ENCODE results near the gene HELT. TPM values are rescaled to one million over a fixed set of nuclear protein-coding genes. Genes with fewer than 3 reads are reported as not detected.

Gene HELT
- total and polyA plus RNA-seq, 10 of the 15 experiments (the other 5 are each of a cell fraction or from before 2014, with no cell fraction given): not detected

DNA sequence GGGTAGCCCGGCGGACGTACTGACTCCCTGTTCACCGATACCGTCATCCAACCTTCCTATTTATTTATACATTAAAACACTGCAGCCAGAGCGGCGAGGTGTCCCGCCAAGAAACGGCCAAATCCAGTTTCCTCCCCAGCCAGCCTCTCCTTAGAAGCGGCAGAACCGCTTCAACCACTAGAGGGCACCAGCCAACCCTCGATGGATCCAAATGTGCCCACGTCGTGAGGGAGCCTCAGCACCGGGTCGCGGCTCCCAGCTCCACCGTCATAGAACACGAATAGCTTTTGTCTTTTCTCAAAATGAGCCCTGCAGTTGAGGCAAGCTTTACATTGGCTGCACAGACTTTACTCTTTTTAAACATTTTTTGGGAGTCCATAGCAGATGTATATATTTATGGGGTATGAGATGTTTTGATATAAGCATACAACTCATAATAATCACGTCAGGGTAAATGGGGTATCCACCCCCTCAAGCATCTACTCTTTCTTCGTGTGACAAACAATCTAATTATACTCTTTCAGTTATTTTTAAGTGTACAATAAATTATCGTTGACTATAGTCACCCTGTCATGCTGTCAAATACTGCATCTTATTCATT, 13.0 kb upstream of the HELT start:
- Histone ChIP-seq H3K4me2 (ENCODE audit: control insufficient read depth, insufficient read depth) (peak overlapping the region; percentile 26; the same call in 1 of the 2 replicates), H3K9ac (ENCODE audit: control insufficient read depth, insufficient read depth, low read length) (no peak overlapping the region), H2AFZ (ENCODE audit: control insufficient read depth, low read depth, low read length) (peak overlapping the region; percentile 34), H3K36me3 (ENCODE audit: control insufficient read depth in 2 of 2, insufficient read depth in 2 of 2, low read length in 1 of 2) (no peaks in the 10 kb centered on the region; a peak in 1 of 4 replicates), H3K79me2 (ENCODE audit: control insufficient read depth, insufficient read depth, low read length) (no peaks in the 10 kb centered on the region), H3K27ac (ENCODE audit: control insufficient read depth, insufficient read depth) (no peak overlapping the region), H3K9me3 (replicated peaks; ENCODE audit: control insufficient read depth, insufficient read depth, low read length) (no peaks in the 10 kb centered on the region), H4K20me1 (ENCODE audit: control insufficient read depth, insufficient read depth) (no peaks in the 10 kb centered on the region), H3K4me3 (no peak overlapping the region), H3K27me3 (replicated peaks in 1 of 2; ENCODE audit: control insufficient read depth in 2 of 2, insufficient read depth in 2 of 2, low read length in 1 of 2) (peaks cover 3 to 5% of the 10 kb centered on the region in 2 experiments; a peak in 2 of 4 replicates), H3K4me1 (ENCODE audit: control insufficient read depth, insufficient read depth, low read length) (no peaks in the 10 kb centered on the region)
- ChIA-PET POLR2A (no interaction called here), CTCF (interaction anchor here (0.6 to 4.4 kb wide), 17 partner anchors 11 to 408 kb away, joined by 3 to 31 read pairs (median 4); partner anchors contain the start of gene SLC25A4), RAD21 (ENCODE audit: unreplicated experiment) (interaction anchor here (0.6 to 1.6 kb wide), 9 partner anchors 34 to 591 kb away, joined by 3 to 18 read pairs (median 5); no protein-coding TSS in a partner anchor), SMC1A (ENCODE audit: uncharacterized antibody, unreplicated experiment) (interaction anchor here (0.9 to 1.6 kb wide), 8 partner anchors 8 to 271 kb away, joined by 3 to 10 read pairs (median 3); partner anchors contain the start of gene CENPU)
- TF ChIP-seq, protein P1, sequence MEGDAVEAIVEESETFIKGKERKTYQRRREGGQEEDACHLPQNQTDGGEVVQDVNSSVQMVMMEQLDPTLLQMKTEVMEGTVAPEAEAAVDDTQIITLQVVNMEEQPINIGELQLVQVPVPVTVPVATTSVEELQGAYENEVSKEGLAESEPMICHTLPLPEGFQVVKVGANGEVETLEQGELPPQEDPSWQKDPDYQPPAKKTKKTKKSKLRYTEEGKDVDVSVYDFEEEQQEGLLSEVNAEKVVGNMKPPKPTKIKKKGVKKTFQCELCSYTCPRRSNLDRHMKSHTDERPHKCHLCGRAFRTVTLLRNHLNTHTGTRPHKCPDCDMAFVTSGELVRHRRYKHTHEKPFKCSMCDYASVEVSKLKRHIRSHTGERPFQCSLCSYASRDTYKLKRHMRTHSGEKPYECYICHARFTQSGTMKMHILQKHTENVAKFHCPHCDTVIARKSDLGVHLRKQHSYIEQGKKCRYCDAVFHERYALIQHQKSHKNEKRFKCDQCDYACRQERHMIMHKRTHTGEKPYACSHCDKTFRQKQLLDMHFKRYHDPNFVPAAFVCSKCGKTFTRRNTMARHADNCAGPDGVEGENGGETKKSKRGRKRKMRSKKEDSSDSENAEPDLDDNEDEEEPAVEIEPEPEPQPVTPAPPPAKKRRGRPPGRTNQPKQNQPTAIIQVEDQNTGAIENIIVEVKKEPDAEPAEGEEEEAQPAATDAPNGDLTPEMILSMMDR (IDR thresholded peaks at IDR 0.05 in 2 of 3, conservative IDR thresholded peaks at IDR 0.05 in 1 of 3; ENCODE audit: control insufficient read depth in 2 of 3, extremely low read depth in 1 of 3, insufficient read depth in 1 of 3, low read depth in 3 of 3, low read length in 3 of 3): peak; percentile 89 to 94 (median 94)
- TF ChIP-seq, protein P2, sequence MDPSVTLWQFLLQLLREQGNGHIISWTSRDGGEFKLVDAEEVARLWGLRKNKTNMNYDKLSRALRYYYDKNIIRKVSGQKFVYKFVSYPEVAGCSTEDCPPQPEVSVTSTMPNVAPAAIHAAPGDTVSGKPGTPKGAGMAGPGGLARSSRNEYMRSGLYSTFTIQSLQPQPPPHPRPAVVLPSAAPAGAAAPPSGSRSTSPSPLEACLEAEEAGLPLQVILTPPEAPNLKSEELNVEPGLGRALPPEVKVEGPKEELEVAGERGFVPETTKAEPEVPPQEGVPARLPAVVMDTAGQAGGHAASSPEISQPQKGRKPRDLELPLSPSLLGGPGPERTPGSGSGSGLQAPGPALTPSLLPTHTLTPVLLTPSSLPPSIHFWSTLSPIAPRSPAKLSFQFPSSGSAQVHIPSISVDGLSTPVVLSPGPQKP (IDR thresholded peaks at IDR 0.05; ENCODE audit: low read depth, low read length): no peak
- TF ChIP-seq ATF7 (IDR thresholded peaks at IDR 0.05; ENCODE audit: low read depth): no peak
- TF ChIP-seq SMC3 (IDR thresholded peaks at IDR 0.05; ENCODE audit: borderline replicate concordance, low read length): peak; percentile 80
- TF ChIP-seq, protein P3, sequence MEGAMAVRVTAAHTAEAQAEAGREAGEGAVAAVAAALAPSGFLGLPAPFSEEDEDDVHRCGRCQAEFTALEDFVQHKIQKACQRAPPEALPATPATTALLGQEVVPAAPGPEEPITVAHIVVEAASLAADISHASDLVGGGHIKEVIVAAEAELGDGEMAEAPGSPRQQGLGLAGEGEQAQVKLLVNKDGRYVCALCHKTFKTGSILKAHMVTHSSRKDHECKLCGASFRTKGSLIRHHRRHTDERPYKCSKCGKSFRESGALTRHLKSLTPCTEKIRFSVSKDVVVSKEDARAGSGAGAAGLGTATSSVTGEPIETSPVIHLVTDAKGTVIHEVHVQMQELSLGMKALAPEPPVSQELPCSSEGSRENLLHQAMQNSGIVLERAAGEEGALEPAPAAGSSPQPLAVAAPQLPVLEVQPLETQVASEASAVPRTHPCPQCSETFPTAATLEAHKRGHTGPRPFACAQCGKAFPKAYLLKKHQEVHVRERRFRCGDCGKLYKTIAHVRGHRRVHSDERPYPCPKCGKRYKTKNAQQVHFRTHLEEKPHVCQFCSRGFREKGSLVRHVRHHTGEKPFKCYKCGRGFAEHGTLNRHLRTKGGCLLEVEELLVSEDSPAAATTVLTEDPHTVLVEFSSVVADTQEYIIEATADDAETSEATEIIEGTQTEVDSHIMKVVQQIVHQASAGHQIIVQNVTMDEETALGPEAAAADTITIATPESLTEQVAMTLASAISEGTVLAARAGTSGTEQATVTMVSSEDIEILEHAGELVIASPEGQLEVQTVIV (IDR thresholded peaks at IDR 0.05; ENCODE audit: borderline replicate concordance, partially characterized antibody): no peak
- peak; percentile 44; the same call in 1 of the 2 replicates for TF ChIP-seq RB1 (IDR thresholded peaks at IDR 0.05; ENCODE audit: borderline replicate concordance)
- peak; percentile 87 for TF ChIP-seq RAD21 (IDR thresholded peaks at IDR 0.05; ENCODE audit: insufficient read depth, low read depth, low read length)
- TF ChIP-seq YY1 (IDR thresholded peaks at IDR 0.05; ENCODE audit: low read depth, low read length): peak; percentile 33; the same call in 1 of the 2 replicates
- DNase-seq (ENCODE audit: low read depth, low spot score) (peak; percentile 8), FAIRE-seq (peak; percentile 90), ATAC-seq (peak; percentile 99)
- no TSS peak for BruUV-seq (replicated peaks)
- 1% methylated on average over 22 of the region's 22 CpGs for WGBS (ENCODE audit: insufficient coverage, insufficient replicate concordance, low lambda C conversion rate, missing lambda C conversion rate)
- intact Hi-C loops (cut with micrococcal nuclease; ENCODE audit: unreplicated experiment): loop anchor here (1.0 to 10.0 kb wide), 4 partner anchors 91 to 589 kb away; no protein-coding TSS in a partner anchor
- in situ Hi-C loops (cut with MboI): loop anchor here (10.0 kb wide), 1 partner anchor 129 kb away; no protein-coding TSS in a partner anchor

Measured in GM12878 (cell line).